ENCODE data around the gene P2RY8.

DNA sequence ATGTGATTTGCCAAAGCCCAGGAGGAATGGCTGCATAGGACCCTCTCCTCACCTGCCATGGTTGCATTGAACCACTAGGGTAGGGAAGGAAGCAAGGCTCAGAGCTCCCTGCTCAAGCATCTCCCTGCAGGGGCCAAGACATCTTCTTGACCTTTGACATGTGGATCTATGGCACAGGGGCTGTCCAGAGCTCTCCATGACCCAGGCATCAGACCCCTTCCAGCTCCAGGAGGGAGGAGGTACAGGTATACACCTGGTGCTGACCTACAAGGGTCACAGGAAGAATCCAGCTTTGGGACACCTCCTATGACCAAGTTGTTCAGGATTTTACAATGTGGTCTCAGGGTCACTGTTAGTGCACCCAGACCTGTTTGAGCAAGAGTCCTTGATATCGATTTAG lies 61.1 kb downstream of the P2RY8 start:
- no peak for TF ChIP-seq POLR2A (IDR thresholded peaks at IDR 0.05)
- TF ChIP-seq, protein P1, sequence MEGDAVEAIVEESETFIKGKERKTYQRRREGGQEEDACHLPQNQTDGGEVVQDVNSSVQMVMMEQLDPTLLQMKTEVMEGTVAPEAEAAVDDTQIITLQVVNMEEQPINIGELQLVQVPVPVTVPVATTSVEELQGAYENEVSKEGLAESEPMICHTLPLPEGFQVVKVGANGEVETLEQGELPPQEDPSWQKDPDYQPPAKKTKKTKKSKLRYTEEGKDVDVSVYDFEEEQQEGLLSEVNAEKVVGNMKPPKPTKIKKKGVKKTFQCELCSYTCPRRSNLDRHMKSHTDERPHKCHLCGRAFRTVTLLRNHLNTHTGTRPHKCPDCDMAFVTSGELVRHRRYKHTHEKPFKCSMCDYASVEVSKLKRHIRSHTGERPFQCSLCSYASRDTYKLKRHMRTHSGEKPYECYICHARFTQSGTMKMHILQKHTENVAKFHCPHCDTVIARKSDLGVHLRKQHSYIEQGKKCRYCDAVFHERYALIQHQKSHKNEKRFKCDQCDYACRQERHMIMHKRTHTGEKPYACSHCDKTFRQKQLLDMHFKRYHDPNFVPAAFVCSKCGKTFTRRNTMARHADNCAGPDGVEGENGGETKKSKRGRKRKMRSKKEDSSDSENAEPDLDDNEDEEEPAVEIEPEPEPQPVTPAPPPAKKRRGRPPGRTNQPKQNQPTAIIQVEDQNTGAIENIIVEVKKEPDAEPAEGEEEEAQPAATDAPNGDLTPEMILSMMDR (IDR thresholded peaks at IDR 0.05 in 4 of 5, conservative IDR thresholded peaks at IDR 0.05 in 1 of 5): no peak

All from gastrocnemius medialis (tissue), 4 donors.